Measurements from ENCODE around the gene SLC29A3.

Gene SLC29A3

DNA sequence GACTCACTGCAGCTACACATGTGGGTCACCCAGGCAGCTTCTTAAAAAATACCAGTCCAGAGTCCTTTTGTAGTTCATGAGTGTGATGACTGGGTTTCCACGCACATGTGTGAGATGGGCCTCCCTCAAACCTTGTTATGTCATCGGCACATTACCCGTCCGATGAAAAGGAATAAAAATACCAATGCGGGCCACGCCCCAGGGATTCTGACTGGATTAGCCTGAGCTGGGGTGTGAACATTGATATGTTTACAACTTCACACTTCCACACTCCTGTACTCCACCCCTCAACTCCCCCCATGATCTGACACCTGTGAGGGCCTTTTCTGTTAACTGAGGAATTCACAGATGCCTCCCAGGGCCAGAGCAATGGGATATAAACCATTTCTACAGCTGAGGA lies 6.2 kb downstream of the SLC29A3 start:
- no peak for DNase-seq

DNA sequence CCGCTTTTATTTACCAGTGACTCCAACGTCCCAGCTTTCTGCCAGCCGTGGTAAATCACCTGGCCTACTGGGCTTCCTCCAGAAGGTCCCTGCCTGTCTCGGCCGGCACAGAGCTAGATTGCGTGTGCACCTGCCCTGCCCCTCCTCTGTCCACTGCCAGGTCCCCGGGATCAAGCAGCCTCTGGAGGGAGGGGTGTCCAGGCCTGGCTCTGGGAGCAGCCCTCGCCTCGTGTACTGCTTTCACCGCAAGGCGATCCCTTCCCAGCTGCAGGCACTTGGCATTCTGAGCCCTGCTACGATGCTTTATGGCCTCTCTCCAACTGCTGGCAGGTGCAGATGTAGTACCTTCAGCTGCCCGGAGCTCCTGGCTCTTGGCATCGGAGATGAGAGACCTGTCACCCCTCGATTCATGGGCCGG lies 7.4 kb downstream of the SLC29A3 start:
- DNase-seq = no peak

DNA sequence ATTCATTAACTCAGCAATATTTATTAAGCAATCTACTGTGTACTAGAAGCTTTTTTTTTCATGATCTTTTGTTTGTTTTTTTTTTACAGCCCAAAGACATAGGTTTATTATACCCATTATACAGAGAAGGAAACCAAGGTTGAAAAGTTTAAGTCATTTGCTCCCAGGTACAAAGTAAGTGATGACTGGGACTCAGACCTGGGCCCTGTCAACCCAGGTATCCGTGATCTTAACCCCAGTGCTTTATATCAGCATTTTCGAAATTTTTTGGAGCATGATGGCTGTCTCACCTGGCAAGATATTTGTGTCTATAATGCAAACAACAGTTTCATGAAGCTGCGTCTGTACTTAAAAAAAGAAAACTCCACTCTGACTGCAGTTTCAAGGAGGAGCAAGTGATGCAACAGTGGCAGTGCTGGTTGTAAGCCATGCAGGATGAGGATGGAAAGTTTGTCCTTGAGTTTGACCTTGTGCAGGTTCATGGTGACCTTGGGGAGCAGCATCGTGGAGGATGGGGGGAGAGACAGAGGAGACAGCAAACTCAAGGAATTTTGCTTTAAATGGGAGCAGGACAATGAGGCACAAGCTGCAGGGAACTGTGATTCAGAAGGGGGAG lies 11.8 kb downstream of the SLC29A3 start:
- no peak for DNase-seq

DNA sequence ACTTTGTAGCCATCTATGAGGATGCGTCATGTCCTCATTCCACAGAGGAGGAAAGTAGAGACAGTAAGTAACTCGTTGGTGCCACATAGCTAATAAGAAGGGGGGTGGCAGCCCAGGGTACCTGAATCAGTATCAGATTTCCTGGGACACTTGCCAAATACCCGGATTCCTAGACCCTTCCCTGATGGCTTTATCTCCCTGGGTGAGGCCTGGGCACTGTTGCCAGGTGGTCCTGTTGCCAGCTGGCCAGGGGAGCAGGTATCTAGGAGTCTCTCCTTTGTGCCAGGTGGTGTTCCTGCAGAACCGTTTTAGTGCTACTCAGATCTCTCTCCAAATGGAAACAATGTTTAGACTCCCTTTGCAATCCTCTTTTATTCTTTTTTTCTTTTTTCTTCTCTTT lies 12.7 kb downstream of the SLC29A3 start:
- no peak for DNase-seq

DNA sequence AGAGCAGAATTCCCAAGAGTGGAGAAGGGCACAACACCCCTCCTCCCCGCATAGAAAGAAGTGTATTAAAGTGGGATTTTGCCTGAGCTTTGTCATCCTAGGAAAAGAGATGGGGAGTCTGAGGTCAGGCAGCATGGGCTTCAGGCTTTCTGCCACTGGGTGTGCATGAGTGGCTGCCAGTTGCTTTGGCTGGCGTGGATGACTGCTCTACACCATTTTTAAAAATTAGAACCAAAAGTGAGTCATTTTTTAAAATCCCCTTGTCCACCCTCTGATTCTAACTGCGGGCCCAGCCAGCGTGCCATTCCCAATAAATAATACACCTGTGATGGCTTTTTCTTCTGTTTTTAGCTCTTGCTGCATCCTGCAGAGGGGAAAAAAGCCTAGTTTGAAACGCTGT lies 13.4 kb downstream of the SLC29A3 start:
- DNase-seq = no peak

DNA sequence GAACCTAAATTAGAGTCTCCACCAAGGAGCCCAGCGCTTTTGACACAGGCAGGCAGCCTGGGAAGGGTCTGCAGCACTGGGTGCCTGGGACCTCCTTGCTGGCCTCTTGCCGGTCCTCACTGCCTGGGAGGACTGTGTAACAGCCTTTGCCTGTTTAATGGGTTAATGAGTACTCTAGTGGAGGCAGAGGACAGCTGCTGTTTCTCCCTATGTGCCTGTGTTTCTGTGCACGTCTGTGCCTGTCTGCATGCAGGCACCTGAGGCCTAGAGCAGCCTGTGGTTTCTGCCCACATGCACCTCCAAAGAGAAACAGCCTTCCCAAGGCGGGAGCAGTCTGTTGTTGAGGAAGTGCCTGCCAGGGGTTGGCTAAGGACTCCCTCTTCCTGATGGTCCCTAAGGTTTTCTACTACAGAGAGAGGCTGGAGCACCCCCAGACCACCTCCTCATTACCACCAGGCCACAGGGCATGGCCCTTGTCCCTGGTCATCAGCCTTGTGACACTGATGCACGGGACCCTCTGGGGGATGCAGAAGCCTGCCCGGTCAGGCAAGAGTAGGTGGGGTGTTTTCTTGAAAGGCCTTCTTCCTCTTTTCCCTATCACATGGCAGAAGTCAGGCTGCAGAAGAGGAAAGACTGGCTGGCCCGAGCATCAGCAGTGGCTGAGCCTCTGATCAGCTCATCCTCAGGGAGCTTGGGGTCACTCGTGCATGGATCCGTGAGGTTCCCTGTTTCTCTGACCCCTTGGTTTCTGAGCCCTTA lies 14.2 kb downstream of the SLC29A3 start:
- no peak for DNase-seq

DNA sequence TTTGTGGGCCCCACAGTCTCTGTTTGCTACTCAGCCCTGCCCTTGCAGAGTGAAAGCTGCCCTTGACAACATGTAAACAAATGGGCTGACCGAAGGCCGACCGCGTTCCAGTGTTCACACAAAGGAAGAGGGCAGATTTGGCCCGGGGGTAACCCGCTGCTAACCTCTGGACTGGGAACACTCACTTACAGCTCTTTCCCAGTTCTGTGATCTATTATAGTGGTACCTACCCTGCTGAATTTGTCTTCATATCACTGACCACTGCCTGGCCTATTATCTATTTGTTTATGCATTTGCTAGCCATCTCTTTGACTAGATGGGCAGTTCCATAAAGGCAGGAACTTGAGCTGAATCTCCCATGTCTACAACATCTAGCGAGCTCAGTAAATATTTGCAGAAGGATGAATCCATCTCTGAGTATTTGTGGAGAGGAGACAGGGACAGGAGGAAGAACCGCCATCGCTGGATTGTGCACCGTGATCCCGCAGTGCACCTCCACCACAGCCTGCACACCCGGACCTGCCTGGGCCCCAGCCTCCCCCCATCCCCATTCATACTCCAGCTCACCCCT lies 15.2 kb downstream of the SLC29A3 start:
- DNase-seq = no peak

DNA sequence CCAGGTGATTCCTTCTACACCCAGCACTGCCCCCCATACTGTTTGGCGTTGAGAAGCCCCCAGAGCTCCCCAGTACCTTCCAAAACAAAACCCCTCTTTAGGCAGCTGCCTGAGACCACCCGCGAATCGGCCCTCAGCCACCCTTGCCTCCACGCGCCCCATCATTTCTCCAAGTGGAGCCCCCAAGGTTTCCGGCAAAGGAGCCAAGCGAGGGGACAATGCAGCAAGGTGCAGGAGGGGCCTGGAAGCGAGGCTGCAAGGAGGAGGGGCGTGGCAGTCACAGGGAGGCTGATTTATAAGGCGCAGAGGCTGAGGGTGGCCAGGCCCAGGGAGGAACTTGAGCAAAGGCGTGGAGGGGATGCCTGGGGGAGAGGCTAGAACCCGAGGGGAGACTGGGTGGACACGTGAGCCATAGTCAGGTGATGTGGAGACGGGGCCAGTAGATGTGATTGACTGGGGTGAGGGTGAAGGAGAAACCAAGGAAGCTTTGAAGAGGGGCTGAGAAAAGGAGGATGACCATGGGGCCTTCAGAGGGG lies 16.2 kb downstream of the SLC29A3 start:
- DNase-seq = no peak

DNA sequence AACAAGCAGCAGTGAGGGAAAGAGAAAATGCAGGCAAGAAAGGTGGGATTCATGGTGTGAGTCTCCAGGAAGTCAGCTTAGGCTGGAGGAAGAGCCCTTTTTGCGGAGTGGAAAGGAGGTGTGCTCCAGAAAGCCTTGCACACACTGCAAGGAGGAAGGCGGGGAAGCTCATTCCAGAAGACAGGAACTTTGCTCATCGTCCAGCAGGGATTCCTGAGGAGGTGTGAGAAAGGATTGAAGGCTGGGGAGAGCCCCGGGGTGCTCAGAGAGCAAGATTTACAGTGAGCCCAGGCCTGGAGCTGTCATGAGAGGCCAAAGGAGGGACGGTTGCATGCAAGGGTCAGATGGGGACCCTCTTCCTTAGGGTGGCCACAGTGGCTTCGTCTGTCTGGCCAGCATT lies 17.6 kb downstream of the SLC29A3 start:
- no peak for DNase-seq

DNA sequence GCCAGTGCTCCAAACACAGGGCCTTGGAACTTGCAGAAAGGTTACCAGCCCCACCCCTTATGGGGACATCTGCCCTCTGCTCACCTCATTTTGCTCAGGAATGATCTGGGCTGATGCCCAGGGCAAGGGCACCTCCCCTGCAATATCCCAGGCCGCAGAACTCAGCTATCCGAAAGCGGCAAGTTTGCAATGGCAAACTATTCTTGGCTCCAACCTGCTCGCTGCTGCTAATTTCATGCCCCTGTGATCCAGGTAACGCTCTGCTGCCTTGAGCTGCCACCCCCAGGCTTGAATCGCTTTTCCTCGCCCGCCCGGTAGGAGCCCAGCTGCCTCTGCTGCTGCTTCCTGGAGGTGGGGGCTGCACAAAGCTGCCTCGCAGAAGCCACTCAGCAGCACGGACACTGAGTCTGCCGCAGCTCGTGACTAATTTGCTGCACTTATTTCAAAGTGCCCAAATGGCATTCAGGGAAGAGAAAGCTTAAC lies 18.2 kb downstream of the SLC29A3 start:
- DNase-seq = no peak

DNA sequence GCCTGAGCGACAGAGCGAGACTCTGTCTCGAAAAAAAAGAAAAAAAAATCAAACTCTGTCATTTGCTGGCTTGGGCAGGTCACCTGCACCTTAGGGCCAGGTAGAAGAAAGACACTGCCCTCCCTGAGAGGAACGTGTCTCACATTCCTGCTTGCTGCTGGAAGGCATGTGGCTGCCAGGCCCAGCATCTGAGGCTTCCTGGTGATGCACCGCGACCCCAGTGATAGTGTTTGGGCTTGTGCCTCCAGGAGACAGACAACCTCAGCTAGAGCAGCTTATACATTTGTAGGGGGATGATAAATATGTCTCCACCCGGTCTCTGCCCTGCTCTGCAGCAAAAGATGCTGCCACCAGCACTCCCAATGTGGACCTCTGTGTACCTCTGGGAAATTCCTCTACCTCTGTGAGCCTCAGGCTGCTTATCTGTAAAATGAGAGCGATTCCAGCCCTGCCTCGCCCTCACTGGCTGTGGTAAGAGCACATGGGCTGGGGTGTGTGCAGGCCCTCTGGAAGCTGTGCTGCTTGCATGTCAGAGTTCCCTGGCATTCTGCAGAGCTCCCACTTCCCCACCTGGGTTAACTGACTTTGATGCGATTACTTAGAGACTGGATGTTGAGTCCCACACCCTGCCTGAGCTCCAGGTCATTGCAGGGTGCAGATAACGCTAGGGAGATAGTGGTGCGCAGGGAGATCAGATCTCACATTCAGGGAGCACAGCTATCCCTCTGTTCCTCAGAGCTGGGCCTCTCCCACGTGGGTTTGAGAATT lies 19.9 kb downstream of the SLC29A3 start:
- DNase-seq = no peak

DNA sequence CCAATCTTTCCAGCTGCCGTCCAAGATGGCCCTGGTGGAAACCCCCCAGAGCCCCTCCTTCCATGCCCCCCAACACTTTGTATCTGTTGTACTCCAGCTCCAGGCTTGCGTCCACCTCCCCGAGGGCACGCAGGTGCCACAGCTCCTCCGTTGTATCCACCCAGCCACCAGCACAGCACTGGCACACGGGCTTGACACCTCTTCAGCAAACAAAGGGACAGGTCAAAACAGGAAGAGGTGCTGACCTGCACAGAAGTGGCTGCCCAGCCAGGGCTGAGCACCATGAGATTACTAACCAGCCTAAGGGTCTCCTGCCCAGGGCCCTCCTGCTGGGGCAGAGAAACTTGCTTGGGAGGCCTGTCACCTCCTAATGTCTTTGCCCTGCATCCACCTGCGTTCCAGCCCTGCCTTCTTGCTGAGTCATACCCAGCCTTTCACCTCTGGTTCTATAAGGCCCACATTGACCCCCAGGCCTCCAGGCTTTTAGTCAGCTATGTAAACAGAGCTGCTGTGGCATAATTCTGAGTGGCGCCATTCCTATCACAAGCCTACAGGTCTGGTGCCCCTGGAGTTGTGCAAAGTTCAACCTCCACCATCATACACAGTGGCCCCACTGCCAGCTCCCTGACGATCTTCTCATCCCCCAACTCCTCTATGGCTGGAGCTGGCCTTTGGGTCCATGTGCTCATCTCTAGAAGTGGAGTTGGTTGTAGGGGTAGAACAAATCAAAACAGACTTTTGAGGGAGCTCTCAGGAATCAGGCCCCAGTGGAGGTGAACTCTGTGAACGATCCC lies 20.9 kb downstream of the SLC29A3 start:
- DNase-seq = no peak

DNA sequence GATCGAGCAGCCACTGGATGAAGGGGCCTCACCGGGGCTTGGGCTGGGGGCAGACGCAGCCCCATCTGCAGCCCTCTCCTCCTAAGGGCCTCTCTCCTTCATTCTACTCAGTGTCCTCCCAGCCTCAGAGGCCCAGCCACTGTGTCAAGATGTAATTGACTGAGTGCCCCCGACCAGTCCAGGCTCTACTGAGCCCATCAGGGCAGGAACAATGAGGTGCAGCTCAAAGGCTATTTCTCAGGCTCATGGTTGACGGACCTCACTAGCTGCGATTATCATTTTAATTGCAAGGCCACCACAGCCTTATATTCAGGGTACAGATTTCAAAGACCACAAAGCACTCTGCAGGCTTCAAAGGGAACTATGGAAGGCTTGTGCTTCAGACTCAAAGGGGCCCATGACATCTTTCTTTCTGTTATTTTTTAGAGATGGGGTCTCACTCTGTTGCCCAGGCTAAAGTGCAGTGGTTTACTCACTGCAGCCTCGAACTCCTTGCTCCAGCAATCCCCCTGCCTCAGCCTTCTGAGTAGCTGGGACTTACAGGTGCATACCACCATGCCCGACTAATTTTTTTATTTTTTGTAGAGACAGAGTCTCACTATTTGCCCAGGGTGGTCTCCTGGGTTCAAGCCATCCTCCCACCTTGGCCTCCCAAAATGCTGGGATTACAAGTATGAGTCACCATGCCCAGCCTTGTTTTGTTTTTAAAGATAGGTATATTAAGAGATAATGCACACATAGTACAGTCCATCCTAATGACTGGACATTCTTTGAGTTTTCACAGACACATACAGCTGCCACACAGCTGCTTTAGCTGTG lies 23.7 kb downstream of the SLC29A3 start:
- no peak for DNase-seq

DNA sequence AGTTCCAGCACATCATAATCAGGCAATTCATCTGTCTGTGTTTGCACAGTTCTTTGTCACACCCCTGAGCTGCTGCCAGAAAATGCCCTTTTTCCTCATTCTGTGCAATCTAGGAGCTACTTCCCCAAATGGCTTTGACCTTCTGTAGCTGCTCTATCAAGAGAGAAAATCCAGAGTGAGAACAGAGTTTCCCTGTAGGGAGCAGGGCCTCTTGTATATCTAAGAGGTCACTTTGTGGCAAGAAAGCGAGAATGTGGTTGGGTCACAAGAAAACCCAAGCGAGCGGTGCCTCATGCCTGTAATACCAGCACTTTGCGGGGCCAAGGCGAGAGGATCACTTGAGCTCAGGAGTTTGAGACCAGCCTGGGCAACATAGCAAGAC lies 24.3 kb downstream of the SLC29A3 start:
- no peak for DNase-seq

DNA sequence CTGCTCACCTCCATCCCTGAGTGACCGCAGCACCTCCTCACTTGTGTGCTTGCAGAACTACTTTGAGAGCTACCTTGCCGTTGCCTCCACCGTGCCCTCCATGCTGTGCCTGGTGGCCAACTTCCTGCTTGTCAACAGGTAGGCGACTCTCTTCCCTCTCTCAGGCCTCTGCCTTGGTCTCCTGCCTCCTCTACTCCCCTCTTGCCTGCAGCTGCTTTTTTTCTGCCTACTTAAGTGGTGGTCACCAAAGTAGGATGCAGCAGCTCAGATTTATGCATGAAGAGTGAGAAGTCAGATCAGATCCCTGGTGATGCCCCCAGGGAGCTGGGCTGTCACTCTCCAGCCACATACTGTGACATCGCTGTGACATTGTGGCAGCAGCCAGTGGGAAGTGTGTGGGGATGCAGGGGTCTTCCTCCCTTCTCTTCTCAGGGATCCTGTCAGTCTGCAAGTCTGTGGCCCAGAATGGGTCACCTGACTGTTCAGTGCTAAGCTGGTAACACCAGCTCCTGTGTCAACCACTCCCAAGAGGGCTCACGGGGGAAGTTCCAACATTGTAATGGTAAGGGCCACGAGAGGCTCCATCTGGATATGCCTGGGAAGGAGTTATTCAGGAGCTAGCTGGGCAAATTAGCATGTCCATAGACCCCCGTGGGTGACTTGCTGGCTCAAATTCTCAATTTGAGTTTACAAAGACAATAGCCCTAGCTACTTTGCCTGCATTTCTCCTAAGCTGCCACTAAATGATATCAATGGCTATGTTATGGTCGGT lies 25.3 kb downstream of the SLC29A3 start:
- DNase-seq = no peak

DNA sequence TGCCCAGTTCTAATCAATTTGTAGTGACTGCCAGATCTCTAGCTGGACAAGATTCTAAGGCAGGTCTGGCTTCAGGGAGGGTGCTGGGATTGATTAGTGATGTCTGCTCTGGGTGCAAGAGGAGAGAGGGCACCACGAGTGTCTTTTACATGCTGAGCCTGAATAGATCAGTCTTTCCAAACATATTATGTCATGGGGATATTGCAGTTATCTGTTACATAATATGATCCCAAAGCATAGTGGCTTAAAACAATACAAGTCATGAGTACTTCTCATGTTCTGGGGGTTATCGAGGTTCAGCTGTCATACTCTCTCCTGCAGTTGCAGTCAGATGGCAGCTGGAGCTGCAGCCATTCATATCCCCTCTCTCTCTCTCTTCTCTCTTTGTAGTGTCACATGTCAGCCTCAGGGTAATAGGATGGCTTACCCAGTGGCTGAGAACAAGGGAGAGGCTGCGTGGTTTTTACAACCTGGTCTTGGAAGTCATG lies 26.0 kb downstream of the SLC29A3 start:
- no peak for DNase-seq

DNA sequence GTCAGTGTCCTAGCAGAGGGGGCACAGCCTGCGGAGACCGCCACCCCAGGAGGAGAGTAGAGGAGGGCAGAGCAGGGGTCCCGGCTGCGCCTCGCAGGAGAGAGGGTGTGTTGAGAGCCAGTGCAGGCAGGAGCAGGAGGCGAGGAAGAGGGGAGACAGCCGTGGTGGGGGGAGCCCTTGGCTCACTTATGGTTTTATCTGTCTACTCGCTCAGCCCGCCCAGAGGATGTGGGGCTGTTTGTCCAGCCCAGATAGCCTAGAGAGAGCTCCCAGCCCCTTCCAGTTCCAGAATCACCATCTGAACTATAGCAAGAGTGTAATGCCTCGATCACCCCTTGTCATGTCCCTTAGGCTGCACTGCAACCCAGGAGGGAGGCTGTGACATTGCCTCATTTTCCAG lies 26.6 kb downstream of the SLC29A3 start:
- DNase-seq = no peak

DNA sequence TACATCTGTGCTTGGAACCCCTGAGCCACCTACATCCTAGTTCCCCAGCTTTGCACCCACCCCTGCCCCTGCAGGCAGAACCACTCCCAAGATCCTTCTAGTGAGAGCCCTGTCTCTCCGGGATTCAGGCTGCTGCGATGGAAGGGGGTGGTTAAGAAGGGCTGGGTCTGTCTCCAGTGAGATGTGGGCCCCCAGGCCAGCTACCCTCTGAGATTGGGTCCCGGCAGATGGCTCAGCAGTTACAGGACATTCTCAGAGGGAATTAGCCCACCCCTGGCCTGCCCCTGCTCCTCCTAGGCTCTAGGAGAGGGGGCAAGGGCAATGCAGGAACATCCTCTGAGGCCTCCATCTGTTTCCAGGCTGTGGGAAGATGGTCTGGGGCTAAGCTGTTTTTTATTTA lies 27.7 kb downstream of the SLC29A3 start:
- no peak for DNase-seq

DNA sequence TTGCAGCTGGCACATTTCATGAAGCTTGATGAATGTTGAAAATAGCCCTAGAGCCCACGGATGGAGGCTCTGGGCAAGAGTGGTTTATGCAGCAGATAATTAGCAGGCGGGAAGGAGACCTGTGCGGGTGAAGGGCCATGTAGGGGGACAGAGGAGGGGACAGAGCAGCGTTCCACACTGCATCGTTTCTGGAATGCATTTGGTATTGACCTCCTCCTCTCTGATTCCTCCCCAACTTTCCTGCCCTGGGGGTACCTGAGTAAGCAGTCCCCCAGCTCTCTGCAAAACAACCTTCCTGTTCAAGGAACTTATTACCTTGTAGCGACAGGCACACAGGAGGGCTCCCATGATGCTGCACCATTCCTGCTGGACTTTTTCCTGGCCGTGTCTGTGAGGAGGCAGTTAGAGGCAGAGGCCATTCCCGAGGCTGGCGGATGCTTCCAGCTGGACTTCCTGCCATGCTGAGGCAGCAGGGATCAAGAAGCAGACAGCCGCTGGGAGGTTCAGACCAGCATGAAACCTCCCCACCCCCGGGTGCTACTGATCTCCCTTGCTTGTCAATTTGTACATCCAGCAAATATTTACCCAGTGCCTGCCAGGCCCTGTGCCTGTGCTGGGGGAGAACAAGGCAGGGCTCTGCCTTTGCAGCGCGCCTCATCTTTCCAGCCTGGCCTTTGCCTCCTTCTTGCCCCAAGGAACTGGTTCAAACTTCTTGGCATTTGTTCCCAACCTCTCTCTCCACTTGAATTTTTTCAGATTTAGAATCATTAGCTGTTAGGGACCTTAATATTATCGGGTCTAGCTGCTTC lies 28.7 kb downstream of the SLC29A3 start:
- no peak for DNase-seq

DNA sequence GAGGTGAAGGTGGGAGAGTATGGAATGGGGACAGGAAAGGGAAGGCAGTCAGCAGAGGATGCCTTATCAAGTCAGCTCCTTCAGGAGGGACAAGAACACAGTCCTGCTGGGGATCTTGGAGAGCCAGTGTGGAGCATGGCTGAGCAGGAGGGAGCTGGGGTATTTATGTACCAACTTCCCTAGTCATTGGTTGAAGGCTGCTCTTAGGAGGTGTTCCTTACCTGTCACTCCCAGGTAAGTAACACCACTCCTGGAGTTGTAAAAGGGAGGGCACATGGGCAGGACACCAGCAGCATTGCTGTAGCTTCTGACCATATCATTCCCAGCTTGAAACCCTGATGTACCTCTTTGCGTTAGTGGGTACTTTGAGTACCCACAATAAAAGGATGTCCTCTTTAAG lies 29.8 kb downstream of the SLC29A3 start:
- DNase-seq = no peak
